D721Med (cell line): ENCODE results near the gene NATD1.

Experiments
- DNase-seq: peaks from one replicate; pipeline ENCODE4 v3.0.0; 2011; ENCODE audit warnings: low spot score; ENCODE audit not compliant: insufficient read length
- FAIRE-seq: peaks from 2 replicates; lab custom pipeline; 2011; peaks lifted over from hg19 to GRCh38; lab: Jason Lieb, UNC
- CTCF ChIP-seq: IDR thresholded peaks from 2 replicates; pipeline ENCODE4 v1.5.1; 2012; ENCODE audit warnings: mild to moderate bottlenecking, control low read depth; ENCODE audit not compliant: insufficient read depth; ENCODE audit errors: missing control alignments

Gene NATD1

GRCh38 chr17:21293831-21294210, 40.6 kb upstream of the NATD1 start:
- no peak for TF ChIP-seq CTCF
- FAIRE-seq (no peak), DNase-seq (no peak)

- TF ChIP-seq CTCF: no peak
- DNase-seq (no peak), FAIRE-seq (no peak)
Measured at GRCh38 chr17:21292867-21293830, 39.9 kb upstream of the NATD1 start.

- no peak for DNase-seq
- no peak for FAIRE-seq
- TF ChIP-seq CTCF: no peak
Measured at GRCh38 chr17:21291862-21292261, 38.7 kb upstream of the NATD1 start.

- TF ChIP-seq CTCF: no peak
- FAIRE-seq (no peak), DNase-seq (no peak)
Measured at GRCh38 chr17:21291357-21291756, 38.1 kb upstream of the NATD1 start.

- no peak for TF ChIP-seq CTCF
- DNase-seq (no peak), FAIRE-seq (no peak)
Measured at GRCh38 chr17:21289902-21290571, 36.8 kb upstream of the NATD1 start.

- no peak for FAIRE-seq
- no peak for DNase-seq
- no peak for TF ChIP-seq CTCF
Measured at GRCh38 chr17:21289175-21289901, 36.1 kb upstream of the NATD1 start.
